ENCODE measurements around the gene PARD3B. TPM values are rescaled to one million over a fixed set of nuclear protein-coding genes. Genes with fewer than 3 reads are reported as not detected.

PARD3B gene
- total and polyA plus RNA-seq, 2 experiments from 2014 or later, result 3.5 to 4.4 TPM

DNA sequence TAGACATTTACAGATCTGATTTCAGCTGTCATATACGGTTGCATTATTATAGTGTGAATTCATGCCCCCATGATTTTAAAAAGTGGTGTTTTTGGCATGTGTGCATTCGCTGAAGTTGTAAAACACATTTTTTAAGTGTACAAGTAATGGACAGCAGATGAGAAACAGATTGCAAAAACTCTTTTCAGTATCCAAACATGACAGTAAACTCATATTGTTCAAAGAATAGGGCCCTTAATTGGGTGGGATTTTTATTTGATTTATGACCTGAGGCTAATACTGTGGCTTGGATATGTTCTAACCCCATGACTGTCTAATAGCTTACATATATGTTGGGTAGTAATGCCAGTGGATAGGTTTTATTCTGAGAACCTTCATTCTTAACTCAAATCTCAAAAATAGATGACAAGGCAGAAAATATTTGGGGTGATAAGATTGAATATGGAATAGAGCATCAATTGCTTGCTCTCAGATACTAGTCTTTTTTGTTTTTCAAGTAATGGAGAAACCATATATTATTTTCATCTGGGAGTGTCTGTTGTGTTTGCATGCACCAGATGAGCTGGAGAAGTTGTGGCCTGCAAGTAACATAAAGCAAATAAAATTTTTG lies 118.6 kb downstream of the PARD3B start:
- Mint-ChIP-seq H3K9me3 (no peaks in the 10 kb centered on the region), H3K4me3 (no peak overlapping the region), H3K27ac (no peak overlapping the region), H3K36me3 (ENCODE audit: low read depth) (no peaks in the 10 kb centered on the region), H3K4me1 (peaks cover 10% of the 10 kb centered on the region; the same call in 2 of the 3 replicates), H3K27me3 (ENCODE audit: insufficient read depth, low read depth, poor library complexity) (peaks cover 2% of the 10 kb centered on the region)
- Histone ChIP-seq H3K4me1 (ENCODE audit: insufficient read depth) (peaks cover 7% of the 10 kb centered on the region; the same call in 1 of the 2 replicates), H2AFZ (no peak overlapping the region), H3K79me2 (replicated peaks; ENCODE audit: insufficient read depth) (no peaks in the 10 kb centered on the region), H3K27me3 (ENCODE audit: insufficient read depth) (no peaks in the 10 kb centered on the region), H3F3A (replicated peaks; ENCODE audit: low read depth) (no peaks in the 10 kb centered on the region), H3K36me3 (ENCODE audit: insufficient read depth) (no peaks in the 10 kb centered on the region), H3K9me2 (ENCODE audit: insufficient read depth) (peaks cover 12% of the 10 kb centered on the region), H4K20me1 (replicated peaks; ENCODE audit: insufficient read depth) (no peaks in the 10 kb centered on the region), H3K4me3 (no peak overlapping the region), H3K4me2 (no peak overlapping the region), H3K27ac (ENCODE audit: low read depth) (no peak overlapping the region)
- DNase-seq (ENCODE audit: low spot score) (no peak), ATAC-seq (no peak)
- TF ChIP-seq EZH2 (IDR thresholded peaks at IDR 0.05; ENCODE audit: low read depth, unreplicated experiment) (no peak), ZNF331 (CRISPR knock-in tag; IDR thresholded peaks at IDR 0.05; ENCODE audit: low read depth) (no peak), STAT1 (IDR thresholded peaks at IDR 0.05; ENCODE audit: unreplicated experiment) (no peak), CREB1 (CRISPR knock-in tag; IDR thresholded peaks at IDR 0.05; ENCODE audit: low read depth) (no peak), POLR2AphosphoS5 (IDR thresholded peaks at IDR 0.05; ENCODE audit: low read depth) (no peak), ZNF114 (CRISPR knock-in tag; IDR thresholded peaks at IDR 0.05) (no peak), NANOG (IDR thresholded peaks at IDR 0.05; ENCODE audit: borderline replicate concordance) (no peak)
- TF ChIP-seq, protein P1, sequence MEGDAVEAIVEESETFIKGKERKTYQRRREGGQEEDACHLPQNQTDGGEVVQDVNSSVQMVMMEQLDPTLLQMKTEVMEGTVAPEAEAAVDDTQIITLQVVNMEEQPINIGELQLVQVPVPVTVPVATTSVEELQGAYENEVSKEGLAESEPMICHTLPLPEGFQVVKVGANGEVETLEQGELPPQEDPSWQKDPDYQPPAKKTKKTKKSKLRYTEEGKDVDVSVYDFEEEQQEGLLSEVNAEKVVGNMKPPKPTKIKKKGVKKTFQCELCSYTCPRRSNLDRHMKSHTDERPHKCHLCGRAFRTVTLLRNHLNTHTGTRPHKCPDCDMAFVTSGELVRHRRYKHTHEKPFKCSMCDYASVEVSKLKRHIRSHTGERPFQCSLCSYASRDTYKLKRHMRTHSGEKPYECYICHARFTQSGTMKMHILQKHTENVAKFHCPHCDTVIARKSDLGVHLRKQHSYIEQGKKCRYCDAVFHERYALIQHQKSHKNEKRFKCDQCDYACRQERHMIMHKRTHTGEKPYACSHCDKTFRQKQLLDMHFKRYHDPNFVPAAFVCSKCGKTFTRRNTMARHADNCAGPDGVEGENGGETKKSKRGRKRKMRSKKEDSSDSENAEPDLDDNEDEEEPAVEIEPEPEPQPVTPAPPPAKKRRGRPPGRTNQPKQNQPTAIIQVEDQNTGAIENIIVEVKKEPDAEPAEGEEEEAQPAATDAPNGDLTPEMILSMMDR (conservative IDR thresholded peaks at IDR 0.05; ENCODE audit: low read depth in 2 of 2), result no peak

- DNase-seq (ENCODE audit: low spot score) (peak; percentile 32), ATAC-seq (peak; percentile 77)
- Mint-ChIP-seq H3K27me3 (ENCODE audit: insufficient read depth, low read depth, poor library complexity) (no peaks in the 10 kb centered on the region), H3K4me1 (peaks cover 10% of the 10 kb centered on the region; the same call in 2 of the 3 replicates), H3K9me3 (no peaks in the 10 kb centered on the region), H3K36me3 (ENCODE audit: low read depth) (no peaks in the 10 kb centered on the region), H3K27ac (peak overlapping the region; percentile 79), H3K4me3 (no peak overlapping the region)
- H3K36me3 ChIP-seq (ENCODE audit: insufficient read depth), result no peaks in the 10 kb centered on the region
- no peak overlapping the region for H2AFZ ChIP-seq
- peaks cover 7% of the 10 kb centered on the region; the same call in 1 of the 2 replicates for H3K4me1 ChIP-seq (ENCODE audit: insufficient read depth)
- no peaks in the 10 kb centered on the region for H3K79me2 ChIP-seq (replicated peaks; ENCODE audit: insufficient read depth)
- no peak overlapping the region for H3K4me2 ChIP-seq
- no peaks in the 10 kb centered on the region for H3F3A ChIP-seq (replicated peaks; ENCODE audit: low read depth)
- peaks cover 12% of the 10 kb centered on the region for H3K9me2 ChIP-seq (ENCODE audit: insufficient read depth)
- H3K27me3 ChIP-seq (ENCODE audit: insufficient read depth), result no peaks in the 10 kb centered on the region
- no peak overlapping the region for H3K27ac ChIP-seq (ENCODE audit: low read depth)
- no peak overlapping the region for H3K4me3 ChIP-seq
- no peaks in the 10 kb centered on the region for H4K20me1 ChIP-seq (replicated peaks; ENCODE audit: insufficient read depth)
- TF ChIP-seq ETS1 (IDR thresholded peaks at IDR 0.05) (no peak), ZNF331 (CRISPR knock-in tag; IDR thresholded peaks at IDR 0.05; ENCODE audit: low read depth) (no peak), STAT1 (IDR thresholded peaks at IDR 0.05; ENCODE audit: unreplicated experiment) (no peak), NANOG (IDR thresholded peaks at IDR 0.05; ENCODE audit: borderline replicate concordance) (no peak)
- TF ChIP-seq, protein P1 (conservative IDR thresholded peaks at IDR 0.05; ENCODE audit: low read depth in 2 of 2), result no peak
These were observed 119.4 kb downstream of the PARD3B start for GRCh38 chr2:204664708-204665121.
